PFSK-1 (cell line): ENCODE results near the gene ADIG.

Source experiments
- FOXP2 ChIP-seq: optimal IDR thresholded peaks from 2 replicates; pipeline ENCODE3; 2011; ENCODE audit warnings: borderline replicate concordance, control low read depth, inconsistent platforms; ENCODE audit not compliant: insufficient read depth; ENCODE audit errors: extremely low read length, extremely low read depth
- POLR2AphosphoS5 ChIP-seq: IDR thresholded peaks from 2 replicates; pipeline ENCODE4 v1.6.1; 2012; ENCODE audit warnings: low read depth, mild to moderate bottlenecking, control low read depth, low read length, moderate library complexity
- REST ChIP-seq, 2 experiments: IDR thresholded peaks; 2 replicates each; pipeline versions ENCODE4 v1.6.1 to v1.8.0; 2011 to 2012; ENCODE audit warnings: low read depth in 2 of 2, low read length in 2 of 2, control low read depth in 1 of 2, inconsistent platforms in 1 of 2, mild to moderate bottlenecking in 1 of 2, moderate library complexity in 1 of 2; ENCODE audit not compliant: insufficient read depth in 1 of 2
- SIN3A ChIP-seq: IDR thresholded peaks from 2 replicates; pipeline ENCODE4 v1.6.1; 2012; ENCODE audit warnings: mild to moderate bottlenecking, low read length, moderate library complexity, borderline replicate concordance; ENCODE audit not compliant: insufficient read depth
- TAF1 ChIP-seq: IDR thresholded peaks from 2 replicates; pipeline ENCODE4 v1.6.1; 2012; ENCODE audit warnings: low read length, control low read depth, borderline replicate concordance; ENCODE audit not compliant: insufficient read depth

Gene ADIG

GRCh38 chr20:38550274-38550673 is 30.7 kb upstream of the ADIG start:
- TF ChIP-seq FOXP2 (no peak), REST (IDR thresholded peaks at IDR 0.05; ENCODE audit: insufficient read depth in 1 of 2, low read depth in 2 of 2, low read length in 2 of 2) (no peak), POLR2AphosphoS5 (no peak), SIN3A (no peak), TAF1 (no peak)

GRCh38 chr20:38551056-38551626 is 29.9 kb upstream of the ADIG start:
- no peak for TF ChIP-seq FOXP2
- TF ChIP-seq POLR2AphosphoS5 = no peak
- no peak for TF ChIP-seq TAF1
- TF ChIP-seq SIN3A = no peak
- TF ChIP-seq REST (IDR thresholded peaks at IDR 0.05; ENCODE audit: insufficient read depth in 1 of 2, low read depth in 2 of 2, low read length in 2 of 2) = no peak

GRCh38 chr20:38554986-38555385 is 26.0 kb upstream of the ADIG start:
- no peak for TF ChIP-seq SIN3A
- no peak for TF ChIP-seq POLR2AphosphoS5
- no peak for TF ChIP-seq REST (IDR thresholded peaks at IDR 0.05; ENCODE audit: insufficient read depth in 1 of 2, low read depth in 2 of 2, low read length in 2 of 2)
- no peak for TF ChIP-seq TAF1
- no peak for TF ChIP-seq FOXP2

- TF ChIP-seq POLR2AphosphoS5 (no peak), TAF1 (no peak), FOXP2 (no peak), SIN3A (no peak), REST (IDR thresholded peaks at IDR 0.05; ENCODE audit: insufficient read depth in 1 of 2, low read depth in 2 of 2, low read length in 2 of 2) (no peak)
Measured at GRCh38 chr20:38555395-38555794, 25.6 kb upstream of the ADIG start.

- no peak for TF ChIP-seq REST (IDR thresholded peaks at IDR 0.05; ENCODE audit: insufficient read depth in 1 of 2, low read depth in 2 of 2, low read length in 2 of 2)
- no peak for TF ChIP-seq FOXP2
- no peak for TF ChIP-seq SIN3A
- no peak for TF ChIP-seq POLR2AphosphoS5
- no peak for TF ChIP-seq TAF1
Measured at GRCh38 chr20:38557174-38557573, 23.8 kb upstream of the ADIG start.
